ENCODE results near the gene TSC22D2. TPM values are rescaled to one million over a fixed set of nuclear protein-coding genes. Genes with fewer than 3 reads are reported as not detected.

The TSC22D2 gene
- total RNA-seq: 66.0 TPM
- long read RNA-seq, full-length matches to known transcripts: 145 of 169 reads
- long read RNA-seq, partial matches to known transcripts: 0 of 169 reads
- long read RNA-seq, other reads (novel, unspliced or antisense): 24 of 169 reads

DNA sequence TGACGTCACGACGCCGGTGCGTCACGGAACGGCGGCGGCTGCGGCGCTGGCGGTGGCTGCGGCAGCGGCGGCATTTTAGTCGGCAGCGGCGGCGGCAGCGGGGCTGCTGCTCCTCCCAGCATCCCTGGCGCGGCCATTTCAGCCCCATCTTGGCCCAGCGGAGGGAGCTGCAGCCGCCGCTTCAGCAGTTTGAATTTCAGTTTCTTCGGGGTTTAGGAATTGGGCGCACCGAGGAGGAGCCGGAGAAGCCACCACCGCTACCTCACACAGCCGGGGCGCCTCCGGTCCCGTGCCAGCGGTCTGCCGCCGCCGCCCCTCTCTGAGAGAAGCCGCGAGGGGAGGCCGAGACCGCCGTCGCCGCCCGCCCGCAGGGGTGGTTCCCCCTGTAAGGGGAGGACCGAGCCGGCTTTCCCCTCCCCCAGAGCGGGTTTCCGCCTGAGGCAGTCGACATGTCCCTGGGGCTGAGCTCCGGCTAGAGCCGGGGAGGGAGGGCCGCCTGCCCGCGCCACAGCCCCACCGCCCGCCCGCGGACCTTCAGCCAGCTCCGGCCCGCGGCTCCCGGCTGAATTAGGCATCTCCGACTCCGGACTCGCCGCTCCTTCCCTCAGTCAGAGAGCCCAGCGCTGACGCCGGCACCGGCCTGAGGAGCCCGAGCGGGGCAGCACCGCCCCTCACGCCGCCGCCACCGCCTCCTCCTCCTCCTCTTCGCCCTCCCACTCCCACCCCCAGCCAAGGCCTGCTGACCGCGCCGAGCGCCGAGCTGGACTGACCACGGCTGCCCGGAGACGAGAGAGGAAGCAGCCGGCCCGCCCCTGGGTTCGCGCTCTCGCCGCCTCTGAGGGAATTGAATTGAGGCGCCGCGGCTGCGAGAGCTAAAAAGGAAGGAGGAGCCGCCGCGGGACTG is at the start of gene TSC22D2:
Gene TSC22D2, plus strand, starts transcription at position 78 of the 904 bp plus-strand sequence. CDS start 1,053 bp downstream, outside the sequence.
- intact Hi-C loops (cut with DNase I): loop anchor here (2.0 to 5.0 kb wide), 6 partner anchors 38 to 438 kb away; partner anchors contain the start of genes EIF2A, PFN2 and SERP1
- DNase-seq (ENCODE audit: low spot score): peak; percentile 98

DNA sequence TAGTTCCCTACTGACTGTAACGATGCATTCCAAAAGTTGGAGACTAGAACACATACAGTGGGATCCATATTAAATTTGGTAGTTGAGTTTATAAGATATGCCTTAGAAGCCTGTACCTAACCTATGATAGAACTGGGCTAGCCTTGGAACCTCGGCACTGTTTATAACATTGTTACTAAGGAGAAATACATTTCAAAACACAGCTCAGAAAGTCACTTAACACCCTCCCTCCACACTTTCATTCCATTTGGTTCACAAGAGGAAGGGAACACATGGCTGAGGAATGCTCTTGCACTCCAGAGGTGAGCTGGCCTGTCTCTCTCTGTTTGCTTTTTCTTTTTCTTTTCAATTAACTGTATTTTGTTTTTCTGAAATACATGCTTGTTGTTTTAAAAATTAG is 48.7 kb upstream of the TSC22D2 start:
- no peak for DNase-seq (ENCODE audit: low spot score)
- intact Hi-C loops (cut with DNase I): no loop called here

DNA sequence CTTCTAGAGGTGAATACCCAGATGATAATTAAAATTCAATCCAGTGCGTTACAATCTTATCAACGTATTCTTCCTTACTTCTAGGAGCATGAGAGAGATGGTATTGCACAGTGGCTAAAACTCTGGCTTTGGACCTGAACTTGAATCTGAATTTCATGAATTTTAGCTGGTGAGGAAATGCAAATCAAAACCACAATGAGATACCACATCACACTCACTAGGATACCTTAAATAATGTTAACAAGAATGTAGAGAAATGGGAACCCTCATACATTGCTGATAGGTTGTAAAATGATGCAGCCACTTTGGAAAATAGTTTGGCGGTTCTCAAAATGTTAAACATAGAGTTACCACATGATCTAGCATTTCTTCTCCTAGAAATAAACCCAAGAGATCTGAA is 47.1 kb upstream of the TSC22D2 start:
- no peak for DNase-seq (ENCODE audit: low spot score)
- intact Hi-C loops (cut with DNase I): no loop called here

DNA sequence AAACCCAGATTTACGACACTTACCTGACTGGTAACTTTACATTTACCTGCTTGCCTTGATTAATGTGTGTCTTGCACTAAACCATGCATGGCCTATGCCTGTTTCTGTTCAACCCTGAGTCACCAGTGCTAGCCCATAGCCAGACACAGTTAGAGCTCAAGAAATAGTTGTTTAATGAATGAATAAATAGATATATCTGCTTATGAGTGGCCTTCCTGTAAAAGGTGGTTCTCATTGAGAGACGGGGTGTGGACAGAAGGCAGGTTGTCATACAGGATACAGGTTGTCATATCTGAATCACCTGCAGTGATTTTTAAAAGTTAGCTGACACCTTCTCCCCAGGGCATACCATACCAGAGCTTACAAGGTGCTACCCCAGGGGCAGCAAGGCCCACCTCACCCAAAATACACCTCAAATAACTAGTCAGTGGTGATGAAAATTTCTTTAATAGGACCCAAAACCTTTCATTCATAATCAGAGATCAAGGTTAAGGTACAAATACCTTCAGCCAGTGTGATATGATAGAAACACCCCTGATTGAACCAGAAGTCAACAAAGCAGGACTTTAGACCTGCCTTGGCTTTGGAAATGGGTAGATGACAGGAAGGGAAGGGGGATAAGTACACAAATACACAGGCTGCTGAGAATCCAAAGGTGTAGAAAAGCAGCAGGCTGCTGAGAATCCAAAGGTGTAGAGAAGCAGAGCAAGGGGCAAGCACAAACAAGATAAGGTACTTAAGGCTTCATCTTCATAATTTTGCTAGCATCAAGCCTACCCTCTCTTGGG is 45.4 kb upstream of the TSC22D2 start:
- no peak for DNase-seq (ENCODE audit: low spot score)
- intact Hi-C loops (cut with DNase I): no loop called here

DNA sequence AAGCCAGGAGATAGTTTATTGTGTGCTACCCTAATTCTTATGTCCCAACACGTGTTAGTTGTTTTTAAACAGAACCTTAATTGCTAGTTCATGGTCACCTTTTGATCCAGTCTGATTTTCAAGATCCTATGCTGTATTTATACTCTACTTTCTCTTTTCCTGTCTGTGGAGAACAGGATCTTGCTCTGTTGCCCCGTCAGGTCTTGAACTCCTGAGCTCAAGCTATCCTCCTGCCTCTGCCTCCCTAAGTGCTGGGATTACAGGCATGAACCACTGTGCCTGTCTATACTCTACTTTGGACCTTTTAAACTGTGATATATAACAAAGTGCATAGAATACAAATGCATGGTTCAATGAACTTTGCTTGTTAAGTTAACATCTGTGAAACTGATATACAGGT is 44.7 kb upstream of the TSC22D2 start:
- intact Hi-C loops (cut with DNase I): no loop called here
- no peak for DNase-seq (ENCODE audit: low spot score)

DNA sequence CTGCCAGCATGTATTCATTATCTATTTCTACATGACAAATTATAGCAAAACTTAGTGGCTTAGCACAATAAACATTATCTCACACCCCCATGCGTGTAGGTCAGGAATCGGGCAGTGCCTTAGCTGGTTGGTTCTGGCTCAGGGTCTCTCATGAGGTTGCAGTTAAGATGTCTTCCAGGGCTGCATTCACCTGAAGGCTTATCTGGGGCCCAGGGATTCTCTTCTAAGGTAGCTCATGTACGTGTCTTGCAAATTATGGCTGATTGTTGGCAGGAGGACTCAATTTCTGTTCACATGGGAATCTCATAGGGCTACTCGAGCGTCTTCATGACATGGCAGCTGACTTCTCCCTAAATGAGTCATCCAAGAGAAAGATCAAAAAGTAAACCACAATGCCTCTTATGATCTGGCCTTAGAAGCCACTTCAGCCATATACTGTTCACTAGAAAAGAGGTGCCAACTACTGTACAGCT is 42.9 kb upstream of the TSC22D2 start:
- DNase-seq (ENCODE audit: low spot score): no peak
- intact Hi-C loops (cut with DNase I): no loop called here

DNA sequence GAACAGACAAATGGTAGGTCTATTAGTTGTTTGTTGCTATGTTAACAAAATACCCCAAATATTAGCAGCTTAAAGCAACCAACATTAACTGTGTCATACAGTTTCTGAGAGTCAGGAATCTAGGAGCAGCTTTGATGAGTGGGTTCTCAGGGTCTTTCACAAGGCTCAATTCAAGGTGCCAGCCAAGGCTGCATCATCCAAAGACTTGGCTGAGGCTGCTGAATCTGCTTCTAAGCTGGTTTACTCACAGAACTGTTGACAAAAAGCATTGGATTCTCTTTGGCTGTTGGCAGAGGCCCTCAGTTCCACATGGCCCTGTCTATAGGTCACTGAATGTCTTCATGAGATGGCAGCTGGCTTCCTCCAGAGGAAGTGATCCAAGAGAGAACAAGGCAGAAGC is 40.3 kb upstream of the TSC22D2 start:
- no peak for DNase-seq (ENCODE audit: low spot score)
- intact Hi-C loops (cut with DNase I): no loop called here

DNA sequence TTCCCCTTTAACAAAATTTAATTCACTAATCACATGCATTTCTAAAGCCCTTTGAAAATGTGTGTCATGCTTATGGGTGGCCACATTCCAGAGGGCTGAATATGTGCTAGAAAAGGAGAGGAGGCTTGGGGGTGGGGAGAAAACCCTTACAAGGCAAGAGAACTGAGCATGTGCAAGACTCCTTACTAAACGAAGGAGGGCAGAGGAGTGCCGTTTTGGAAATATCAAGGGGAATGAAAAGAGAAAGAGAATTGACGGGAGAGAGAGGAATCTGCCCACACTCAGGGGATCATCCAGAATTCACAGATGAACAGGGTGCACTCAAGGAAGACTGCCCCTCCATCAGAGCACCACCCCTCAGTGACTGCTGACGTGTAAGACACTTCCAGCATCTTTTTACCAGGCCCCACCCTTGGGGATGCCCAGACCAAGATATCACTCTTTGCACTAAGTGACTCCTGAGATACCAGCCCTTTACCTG is 37.9 kb upstream of the TSC22D2 start:
- intact Hi-C loops (cut with DNase I): loop anchor here (2.0 kb wide), 2 partner anchors 21 to 39 kb away; partner anchors contain the start of gene TSC22D2
- DNase-seq (ENCODE audit: low spot score): no peak

DNA sequence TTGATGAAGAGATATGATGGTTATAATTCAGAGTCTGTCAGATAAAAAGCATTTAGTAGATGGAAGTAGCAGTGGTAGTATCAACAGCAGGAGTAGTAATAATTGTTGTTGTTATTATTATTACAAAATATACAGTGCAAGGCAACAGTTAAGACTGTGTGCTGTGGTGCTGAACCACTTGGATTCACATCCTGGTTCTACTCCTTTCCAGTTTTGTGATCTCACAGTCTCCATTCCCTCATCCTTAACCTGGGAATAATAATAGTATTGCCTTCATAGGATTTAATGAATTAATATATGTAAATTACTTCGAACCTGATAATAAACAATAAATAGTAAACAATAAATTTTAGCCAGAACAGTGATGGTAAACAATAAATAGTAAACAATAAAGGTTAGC is 37.1 kb upstream of the TSC22D2 start:
- intact Hi-C loops (cut with DNase I): loop anchor here (1.0 to 2.0 kb wide), 3 partner anchors 22 to 138 kb away; partner anchors contain the start of gene TSC22D2
- DNase-seq (ENCODE audit: low spot score): no peak

DNA sequence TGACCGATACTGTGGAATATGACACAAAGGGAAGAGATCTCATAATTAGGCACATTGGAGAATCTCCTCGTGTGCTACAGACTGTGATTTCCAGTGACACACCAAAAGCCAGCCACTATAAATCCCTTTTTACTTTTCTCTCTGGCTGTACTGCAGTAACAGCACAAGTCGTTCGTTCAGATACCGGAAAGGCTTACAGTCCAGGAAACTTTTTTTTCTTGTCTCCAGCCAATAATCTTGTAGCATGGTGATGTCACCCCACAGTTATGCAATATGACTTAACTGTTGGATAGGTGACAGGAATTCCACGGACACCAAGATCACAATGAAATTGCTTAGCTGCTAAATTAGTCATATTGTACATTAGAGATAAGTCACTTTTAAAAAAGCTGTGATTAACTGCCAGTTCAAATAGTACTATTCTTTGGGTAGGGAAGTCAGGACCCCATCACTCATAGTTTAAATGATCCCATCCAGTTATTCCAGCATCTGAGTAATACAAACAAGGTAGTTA is 36.3 kb upstream of the TSC22D2 start:
- no peak for DNase-seq (ENCODE audit: low spot score)
- intact Hi-C loops (cut with DNase I): loop anchor here (1.0 to 2.0 kb wide), 3 partner anchors 23 to 138 kb away; partner anchors contain the start of gene TSC22D2

DNA sequence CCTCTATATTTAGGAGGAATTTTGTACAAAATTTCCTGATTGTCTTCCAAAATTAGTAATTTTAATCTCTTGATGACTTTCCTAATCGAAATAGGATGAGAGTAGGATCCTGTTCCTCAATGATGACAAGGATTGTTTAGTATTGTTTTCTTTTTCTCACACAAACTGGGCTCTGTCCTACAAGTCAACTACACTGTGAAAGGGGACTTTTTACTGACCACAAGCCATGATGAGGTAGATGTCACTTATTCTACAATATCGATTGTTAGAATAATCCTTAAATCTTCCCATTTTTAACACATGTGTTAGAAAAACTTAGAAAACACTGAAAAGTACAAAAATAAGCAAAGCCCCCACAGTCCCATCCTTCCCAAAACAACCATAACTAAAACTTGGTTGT is 35.8 kb upstream of the TSC22D2 start:
- DNase-seq (ENCODE audit: low spot score): no peak
- intact Hi-C loops (cut with DNase I): no loop called here

DNA sequence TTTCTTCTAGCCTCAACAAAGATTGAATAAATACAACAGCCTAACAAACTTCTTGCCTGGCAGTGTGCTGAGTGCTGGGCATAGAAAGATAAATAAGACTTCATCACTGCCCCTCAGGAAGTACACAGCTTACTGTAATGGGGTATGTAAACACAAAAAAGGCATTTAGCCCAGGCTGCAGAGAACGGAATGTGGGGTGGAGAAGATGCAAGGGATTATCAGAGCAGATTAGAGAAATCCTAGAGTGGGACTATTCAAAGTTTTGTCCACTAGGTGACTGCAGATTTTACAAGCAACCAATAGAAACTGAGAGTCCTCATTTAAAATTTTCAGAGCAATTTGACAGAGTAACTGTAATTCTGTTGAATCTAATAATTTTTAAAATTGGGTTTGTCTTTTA is 35.4 kb upstream of the TSC22D2 start:
- intact Hi-C loops (cut with DNase I): no loop called here
- DNase-seq (ENCODE audit: low spot score): no peak

DNA sequence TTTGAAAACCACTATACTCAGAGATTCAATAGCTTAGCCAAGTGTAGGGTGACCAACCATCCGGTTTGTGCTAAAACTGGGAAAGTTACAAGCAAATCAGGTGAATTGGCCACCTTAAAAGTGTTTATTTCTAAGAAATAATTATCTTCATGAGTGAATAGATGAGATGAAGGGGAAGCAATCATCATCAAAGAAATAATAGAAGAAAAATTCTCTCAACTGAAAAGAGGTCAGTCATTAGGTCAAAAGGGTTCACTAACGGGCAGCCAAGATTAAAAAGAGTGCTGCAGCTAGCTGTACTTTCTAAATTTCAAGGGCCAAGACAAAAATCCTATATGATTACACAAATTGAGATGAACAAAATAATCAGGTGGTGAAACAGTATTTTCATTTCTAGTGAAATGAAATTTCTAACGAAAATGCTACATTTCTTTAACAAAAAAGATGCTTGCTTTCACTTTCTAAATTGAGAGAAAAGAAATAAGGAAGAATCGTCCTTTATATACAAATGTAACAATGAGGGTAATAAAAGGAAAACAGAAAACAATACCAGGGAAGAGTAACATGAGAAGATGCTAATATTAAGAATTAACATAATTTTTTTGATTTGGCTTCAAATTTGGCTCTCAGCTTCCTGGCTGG is 34.7 kb upstream of the TSC22D2 start:
- DNase-seq (ENCODE audit: low spot score): no peak
- intact Hi-C loops (cut with DNase I): no loop called here

DNA sequence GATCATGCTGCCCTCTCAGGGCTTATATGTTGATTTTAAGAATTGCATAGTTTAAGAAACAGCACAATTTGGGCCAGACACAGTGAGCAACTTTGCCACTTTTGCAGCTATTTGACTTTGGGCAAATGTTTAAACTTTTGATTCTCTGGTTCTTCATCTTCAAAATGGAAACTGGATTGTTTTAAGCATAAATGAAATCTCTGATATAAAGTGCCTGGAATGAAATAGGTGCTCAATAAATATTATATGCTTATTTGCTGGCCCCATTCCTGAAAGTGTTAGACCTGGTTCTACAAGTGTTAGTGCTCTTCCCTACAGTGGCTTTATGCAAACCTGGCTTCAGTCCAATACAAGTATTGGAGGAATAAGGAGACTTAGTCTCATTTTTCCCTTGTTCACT is 33.1 kb upstream of the TSC22D2 start:
- intact Hi-C loops (cut with DNase I): no loop called here

DNA sequence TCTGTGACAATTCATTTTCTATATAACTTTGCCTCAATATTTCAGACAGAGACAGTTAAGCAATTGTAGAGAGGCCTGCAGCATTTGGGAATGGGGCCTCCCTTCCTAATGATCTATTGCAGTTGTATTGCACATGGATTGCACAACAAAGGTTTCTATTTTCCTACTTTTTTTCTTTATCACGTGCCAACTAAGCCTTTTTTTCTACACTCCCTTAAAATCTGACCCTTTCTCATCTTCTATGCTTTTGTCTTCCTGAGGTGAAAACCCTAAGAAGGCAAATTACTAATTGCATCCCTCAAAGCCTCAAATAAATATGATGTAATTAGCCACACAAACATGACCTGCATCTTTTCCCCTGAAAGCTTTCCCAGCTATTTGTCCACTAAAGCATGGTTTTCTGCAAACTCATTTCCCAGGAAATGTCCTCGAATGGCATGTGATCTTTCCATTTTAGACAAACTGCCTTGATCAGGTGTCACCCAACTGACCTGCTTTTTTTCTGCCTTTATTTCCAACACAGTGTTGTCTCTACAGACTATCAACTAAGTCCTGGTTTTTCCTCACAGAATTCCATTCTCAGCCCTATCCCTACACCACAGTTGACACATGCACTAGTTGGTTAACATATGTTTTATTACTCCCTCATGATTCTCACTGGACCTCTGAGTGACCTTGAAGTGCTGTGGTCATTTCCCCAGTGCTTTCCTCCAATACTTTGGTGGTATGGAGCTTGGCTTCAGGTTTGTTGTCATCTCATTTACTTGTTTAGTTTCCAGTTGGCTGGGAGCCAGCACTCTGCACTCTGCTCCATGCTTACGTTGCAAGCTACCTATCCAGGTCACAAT is 31.9 kb upstream of the TSC22D2 start:
- no peak for DNase-seq (ENCODE audit: low spot score)
- intact Hi-C loops (cut with DNase I): no loop called here

More for the DNA sequence above, 33.1 kb upstream of the TSC22D2 start:
- DNase-seq (ENCODE audit: low spot score): no peak

DNA sequence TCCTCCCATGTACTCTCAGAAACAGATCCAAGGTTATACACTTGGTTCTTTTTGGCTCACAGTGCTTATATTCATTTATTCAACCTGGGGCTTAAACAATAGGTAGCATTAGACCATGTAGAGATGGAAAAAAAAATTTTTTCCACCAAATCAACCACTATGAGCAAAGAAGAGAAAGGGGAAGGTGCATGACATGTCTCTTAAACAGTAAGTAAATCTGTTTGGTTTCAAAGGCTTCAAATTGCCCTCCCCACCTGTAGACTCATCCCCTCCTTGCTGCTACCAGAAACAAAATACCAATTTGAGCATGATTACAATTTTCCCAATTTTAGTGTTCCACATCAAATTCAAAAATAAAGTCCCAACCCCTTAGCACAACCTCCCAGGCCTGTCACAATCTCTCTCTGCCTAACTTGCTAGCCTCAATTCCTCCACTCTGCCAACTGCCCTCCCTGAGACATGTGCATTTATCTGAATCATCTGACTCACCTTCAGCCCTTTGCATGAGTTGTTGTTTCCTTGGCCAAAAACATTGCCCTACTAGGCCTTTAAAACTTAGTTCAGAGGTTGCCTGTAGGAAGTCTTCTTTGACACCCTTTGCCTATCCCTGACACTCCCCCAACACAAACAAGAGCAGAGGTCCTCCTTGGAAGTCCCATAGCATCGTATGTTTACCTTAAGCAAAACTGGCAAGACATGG is 30.3 kb upstream of the TSC22D2 start:
- no peak for DNase-seq (ENCODE audit: low spot score)
- intact Hi-C loops (cut with DNase I): no loop called here

DNA sequence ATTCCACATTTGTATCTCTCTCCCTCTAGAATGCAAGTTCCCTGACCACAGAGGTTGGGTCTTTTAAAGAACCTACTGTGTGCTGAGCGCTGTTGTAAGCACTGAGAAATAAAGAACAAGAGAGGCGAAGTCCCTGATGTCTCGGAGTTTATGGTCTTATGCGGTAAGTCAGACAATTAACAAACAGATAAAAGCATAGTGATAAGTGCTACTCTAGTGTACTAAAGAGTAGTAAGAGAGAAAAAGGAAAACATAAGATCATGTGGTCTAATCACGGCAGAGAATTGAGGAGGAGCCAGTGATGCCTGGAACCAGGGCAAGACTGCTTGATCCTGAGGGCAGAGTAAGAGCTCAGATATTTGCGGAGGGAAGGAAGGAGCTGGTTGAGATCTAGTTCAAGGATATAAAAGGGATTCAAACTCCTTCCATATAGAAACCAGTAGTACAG is 29.8 kb upstream of the TSC22D2 start:
- no peak for DNase-seq (ENCODE audit: low spot score)
- intact Hi-C loops (cut with DNase I): no loop called here

DNA sequence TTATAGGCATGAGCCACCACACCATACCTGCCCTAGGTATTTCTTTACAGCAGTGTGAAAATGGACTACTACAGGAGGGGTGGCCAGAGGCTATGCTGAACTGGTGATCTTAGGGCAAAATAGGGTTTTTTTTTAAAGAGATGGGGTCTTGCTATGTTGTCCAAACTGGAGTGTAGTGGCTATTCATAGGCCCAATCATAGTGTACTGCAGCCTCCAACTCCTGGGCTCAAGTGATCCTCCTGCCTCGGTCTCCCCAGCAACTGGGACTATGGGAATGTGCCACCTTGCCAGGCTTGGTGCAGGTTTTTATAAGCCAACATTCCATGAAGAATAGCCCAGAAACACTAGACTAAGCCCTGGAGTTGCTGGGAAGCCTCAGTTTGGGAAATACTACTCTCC is 28.6 kb upstream of the TSC22D2 start:
- intact Hi-C loops (cut with DNase I): no loop called here
- DNase-seq (ENCODE audit: low spot score): no peak

Measured in cardiac septum (tissue), 1 donor.